HPDE6-E6E7 (cell line): Measurements from ENCODE around the gene INTS1.
"Not testable (repeated sequence)": the region's sequence is repeated elsewhere in the genome, so short reads cannot be mapped to it uniquely, and the experiment has no call there.

Source experiments
- DNase-seq: peaks from one replicate; pipeline ENCODE4 v3.0.0; 2011; ENCODE audit warnings: missing footprints; ENCODE audit errors: extremely low spot score

Gene INTS1

GRCh38 chr7:1460821-1461645 lies 43.2 kb downstream of the INTS1 start:
- DNase-seq, result no peak

DNA sequence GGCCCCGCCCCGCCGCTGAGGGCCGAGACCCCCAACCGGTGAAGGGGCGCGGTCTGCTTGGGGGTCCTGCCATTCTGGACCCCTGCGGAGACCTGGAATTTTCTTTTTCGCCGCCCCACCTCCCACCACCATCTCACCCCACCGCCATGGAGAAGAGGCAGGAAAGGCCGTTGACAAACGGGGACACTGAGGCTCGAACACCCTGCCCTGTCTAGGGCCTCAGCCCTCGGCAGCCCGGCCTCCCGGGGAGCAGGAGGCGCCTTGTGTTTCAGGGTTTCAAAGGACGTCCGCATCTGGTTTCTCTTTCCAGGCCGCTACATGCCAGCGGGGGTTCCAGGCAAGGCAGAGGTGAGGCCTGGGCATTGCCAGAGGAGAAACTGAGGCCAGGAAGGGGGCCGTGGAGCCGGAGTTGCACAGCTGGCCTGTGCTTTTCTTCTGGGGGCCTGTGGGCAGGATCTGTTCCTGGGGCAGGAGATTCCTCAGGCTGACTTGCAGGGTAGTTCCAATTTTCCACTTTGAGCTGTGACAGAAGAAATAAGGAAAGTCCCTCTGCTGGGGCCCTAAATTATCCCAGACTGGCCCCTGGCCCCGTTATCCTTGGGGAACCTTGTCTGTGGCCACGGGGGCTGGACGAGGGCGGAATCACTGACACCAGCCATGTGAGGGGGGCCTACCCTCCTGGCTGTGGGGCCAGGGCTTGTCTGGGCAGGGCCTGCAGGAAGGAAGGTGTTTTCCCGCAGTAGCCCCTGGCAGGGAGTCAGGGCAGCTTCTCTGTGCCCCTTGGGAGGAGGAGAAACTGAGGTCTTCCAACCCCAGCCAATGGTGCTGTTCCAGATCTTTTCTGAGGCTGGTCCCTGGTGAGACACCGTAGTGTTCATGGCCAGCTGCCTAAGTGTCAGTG lies 44.0 kb downstream of the INTS1 start:
- no peak for DNase-seq

DNA sequence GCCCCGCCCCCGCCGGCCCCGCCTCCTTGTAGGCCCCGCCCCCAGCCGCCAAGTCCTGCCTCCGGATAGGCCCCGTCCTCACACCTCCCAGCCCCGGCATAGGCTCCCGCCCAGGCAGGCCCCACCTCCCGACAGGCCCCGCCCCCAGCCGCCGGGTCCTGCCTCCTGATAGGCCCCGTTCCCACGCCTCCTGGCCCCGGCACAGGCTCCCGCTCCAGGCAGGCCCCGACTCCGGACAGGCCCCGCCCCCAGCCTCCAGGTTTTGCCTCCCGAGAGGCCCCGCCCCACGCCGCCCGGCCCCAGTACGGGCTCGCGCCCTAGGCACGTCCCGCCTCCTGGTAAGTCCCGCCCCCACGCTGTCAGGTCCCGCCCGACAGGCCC lies 44.7 kb downstream of the INTS1 start:
- peak; percentile 98 for DNase-seq

- peak; percentile 88 for DNase-seq
Measured at GRCh38 chr7:1458683-1459511, 45.3 kb downstream of the INTS1 start, which contains the start of gene MICALL2. Gene MICALL2, minus strand, starts transcription at chr7:1459470. Its CDS starts 144 bp downstream, at chr7:1459326.

- DNase-seq, result no peak
Measured at GRCh38 chr7:1457949-1458682, 46.1 kb downstream of the INTS1 start.

GRCh38 chr7:1457059-1457948 lies 46.9 kb downstream of the INTS1 start:
- no peak for DNase-seq

GRCh38 chr7:1455955-1456354 lies 48.2 kb downstream of the INTS1 start:
- DNase-seq, result no peak

GRCh38 chr7:1455241-1455939 lies 48.8 kb downstream of the INTS1 start:
- DNase-seq, result peak; percentile 84

GRCh38 chr7:1454542-1454941 lies 49.6 kb downstream of the INTS1 start:
- DNase-seq, result no peak

GRCh38 chr7:1452205-1452604 lies 52.0 kb downstream of the INTS1 start:
- DNase-seq, result no peak

GRCh38 chr7:1450987-1451386 lies 53.2 kb downstream of the INTS1 start:
- no peak for DNase-seq

DNA sequence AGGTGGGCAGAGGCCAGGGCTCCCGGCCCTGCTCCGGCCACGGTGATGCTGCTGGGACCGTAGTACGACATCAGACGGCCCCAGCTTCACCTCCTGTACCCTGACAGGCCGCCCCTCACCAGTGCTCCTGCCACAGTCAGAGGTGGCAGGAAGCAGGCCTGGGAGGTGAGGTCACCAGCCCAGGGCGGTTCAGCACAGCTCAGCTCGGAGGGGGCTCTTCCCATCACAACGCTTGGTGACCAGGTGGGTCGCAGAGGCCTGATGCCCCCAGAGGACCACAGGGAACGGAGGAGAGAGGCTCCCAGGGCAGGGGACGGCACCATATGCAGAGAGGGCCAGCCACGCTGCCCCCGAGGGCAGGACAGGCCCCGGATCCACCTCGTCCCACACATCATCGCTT lies 53.8 kb downstream of the INTS1 start:
- no peak for DNase-seq

GRCh38 chr7:1449951-1450350 lies 54.2 kb downstream of the INTS1 start:
- no peak for DNase-seq

DNA sequence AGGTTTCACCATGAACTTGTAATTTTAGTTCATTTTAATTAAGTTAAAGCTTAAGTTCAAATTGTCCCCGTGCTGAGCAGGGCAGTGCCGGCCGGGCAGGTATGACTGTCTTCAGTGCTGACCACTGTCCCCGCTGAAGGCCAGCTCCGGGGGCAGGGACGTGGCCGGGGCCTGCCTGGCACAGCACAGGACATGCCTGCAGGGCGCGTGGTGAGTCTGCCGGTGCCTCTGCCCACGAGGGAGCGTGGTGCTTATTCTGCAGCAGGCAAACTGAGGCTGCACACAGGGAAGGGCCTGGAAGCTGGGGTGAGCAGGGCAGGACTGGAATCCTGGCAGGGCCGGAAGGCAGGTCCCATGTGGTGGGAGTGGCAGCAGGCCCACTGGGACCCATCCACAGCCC lies 54.7 kb downstream of the INTS1 start:
- DNase-seq, result no peak

DNA sequence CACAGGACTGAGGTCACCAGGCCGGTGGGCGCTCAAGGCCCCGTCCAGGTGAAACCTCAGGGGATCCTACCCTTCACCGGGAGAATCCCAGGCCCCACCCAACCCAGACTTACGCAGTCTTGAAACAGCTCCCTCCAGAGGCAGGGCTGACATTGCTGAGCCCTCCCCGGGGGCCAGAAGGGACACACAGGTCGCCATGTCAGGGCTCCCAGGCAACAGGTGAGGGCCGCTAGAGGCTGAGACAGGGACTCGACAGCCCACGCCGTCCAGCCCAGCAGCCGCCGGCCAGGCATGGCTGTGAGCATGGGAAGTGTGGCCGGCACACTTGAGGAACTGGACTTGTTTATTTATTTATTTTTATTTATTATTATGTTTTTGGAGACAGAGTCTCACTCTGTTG lies 55.2 kb downstream of the INTS1 start:
- DNase-seq, result no peak

- no peak for DNase-seq
Measured at GRCh38 chr7:1447551-1448244, 56.5 kb downstream of the INTS1 start.

DNA sequence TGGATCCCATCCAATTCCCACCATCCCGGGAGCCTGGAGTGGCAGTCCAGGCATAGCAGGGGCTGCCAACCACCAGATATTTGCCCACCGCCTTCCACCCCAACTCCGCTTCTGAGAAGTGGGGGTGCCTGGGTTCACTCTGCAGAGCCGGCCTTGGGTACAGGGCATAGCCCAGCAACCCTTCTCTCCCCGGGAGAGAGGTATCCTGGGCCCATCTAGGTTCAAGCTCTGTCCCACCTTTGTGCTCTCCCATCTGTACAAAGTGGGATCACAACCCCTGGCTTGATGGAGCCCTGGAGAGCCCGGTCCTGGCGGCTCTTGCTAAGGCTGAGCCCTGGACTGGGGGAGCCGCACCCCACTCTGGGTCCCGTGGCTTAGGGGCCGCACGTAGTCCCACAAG lies 57.1 kb downstream of the INTS1 start:
- no peak for DNase-seq

DNA sequence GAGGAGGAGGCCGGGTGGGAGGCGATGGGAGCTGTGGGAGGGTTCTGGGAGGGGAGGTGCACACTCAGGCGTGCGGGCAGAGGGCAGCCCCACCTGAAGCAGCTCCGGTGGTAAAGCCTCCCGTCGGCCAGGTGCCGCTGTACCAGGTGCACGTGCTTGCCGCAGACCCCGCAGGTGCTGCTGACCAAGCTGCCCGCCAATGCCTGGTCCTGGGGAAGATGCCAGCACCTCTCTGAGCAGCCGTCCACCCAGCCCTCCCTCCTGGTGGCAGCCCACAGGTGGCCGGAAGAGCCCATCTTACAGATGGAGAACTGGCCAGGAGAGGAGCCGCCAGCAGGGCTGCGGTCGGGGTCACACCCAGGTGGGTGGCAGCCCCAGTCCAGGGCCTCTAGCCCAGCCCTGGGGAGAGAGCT lies 57.6 kb downstream of the INTS1 start:
- no peak for DNase-seq

- DNase-seq, result not testable (repeated sequence)
Measured at GRCh38 chr7:1446026-1446425, 58.2 kb downstream of the INTS1 start.
